Measurements from ENCODE around the gene FOXP4. TPM values are rescaled to one million over a fixed set of nuclear protein-coding genes. Genes with fewer than 3 reads are reported as not detected.

FOXP4 gene
- 66.5 TPM for total RNA-seq

- DNase-seq (ENCODE audit: low spot score): peak; percentile 91
Measured at GRCh38 chr6:41545703-41546474, at the start of gene FOXP4. Gene FOXP4 (plus strand): TSS chr6:41546381. CDS start chr6:41565761, 19,380 bp downstream.

GRCh38 chr6:41497573-41497972 lies 48.6 kb upstream of the FOXP4 start:
- DNase-seq (ENCODE audit: low spot score): no peak

- DNase-seq (ENCODE audit: low spot score): no peak
Measured at GRCh38 chr6:41497994-41498393, 48.2 kb upstream of the FOXP4 start.

- DNase-seq (ENCODE audit: low spot score): no peak
Measured at GRCh38 chr6:41498968-41499599, 47.1 kb upstream of the FOXP4 start.

- DNase-seq (ENCODE audit: low spot score): no peak
Measured at GRCh38 chr6:41500561-41500960, 45.6 kb upstream of the FOXP4 start.

- DNase-seq (ENCODE audit: low spot score): no peak
Measured at GRCh38 chr6:41502566-41502916, 43.6 kb upstream of the FOXP4 start.

- no peak for DNase-seq (ENCODE audit: low spot score)
Measured at GRCh38 chr6:41502917-41503671, 43.1 kb upstream of the FOXP4 start.

- no peak for DNase-seq (ENCODE audit: low spot score)
Measured at GRCh38 chr6:41503827-41504465, 42.2 kb upstream of the FOXP4 start.

- no peak for DNase-seq (ENCODE audit: low spot score)
Measured at GRCh38 chr6:41504466-41505121, 41.6 kb upstream of the FOXP4 start.

- DNase-seq (ENCODE audit: low spot score): peak; percentile 81
Measured at GRCh38 chr6:41505122-41506049, 40.8 kb upstream of the FOXP4 start.

GRCh38 chr6:41508479-41508878 lies 37.7 kb upstream of the FOXP4 start:
- no peak for DNase-seq (ENCODE audit: low spot score)

GRCh38 chr6:41509580-41509979 lies 36.6 kb upstream of the FOXP4 start:
- DNase-seq (ENCODE audit: low spot score): no peak

GRCh38 chr6:41511443-41512060 lies 34.6 kb upstream of the FOXP4 start:
- DNase-seq (ENCODE audit: low spot score): no peak

- DNase-seq (ENCODE audit: low spot score): no peak
Measured at GRCh38 chr6:41512146-41512701, 34.0 kb upstream of the FOXP4 start.

GRCh38 chr6:41515995-41516394 lies 30.2 kb upstream of the FOXP4 start:
- DNase-seq (ENCODE audit: low spot score): no peak

GRCh38 chr6:41518118-41518517 lies 28.1 kb upstream of the FOXP4 start:
- no peak for DNase-seq (ENCODE audit: low spot score)

- peak; percentile 69 for DNase-seq (ENCODE audit: low spot score)
Measured at GRCh38 chr6:41519305-41519744, 26.9 kb upstream of the FOXP4 start.

GRCh38 chr6:41519745-41520699 lies 26.2 kb upstream of the FOXP4 start:
- peak; percentile 25 for DNase-seq (ENCODE audit: low spot score)

All from mucosa of gallbladder (tissue), 1 donor.